Stimulated activated CD8-positive, alpha-beta memory T cell treated with anti-CD3 and anti-CD28 coated beads, Interleukin-15, amount 100 ng/mL, for 48 hours (primary cell): ENCODE results near the gene TMEM164.

Source experiments
- DNase-seq, 2 donors: peaks; one replicate each; pipeline ENCODE4 v3.0.0-alpha.2; 2020; ENCODE audit warnings: low read depth in 2 of 2

The TMEM164 gene

GRCh38 chrX:110167952-110168451 is 165.1 kb downstream of the TMEM164 start:
- peak; percentile 4 to 22 for DNase-seq

- no peak for DNase-seq
These were observed 165.7 kb downstream of the TMEM164 start for GRCh38 chrX:110168585-110168984.

GRCh38 chrX:110170029-110170428 is 167.1 kb downstream of the TMEM164 start:
- DNase-seq, result no peak

- DNase-seq, result no peak
These were observed 168.5 kb downstream of the TMEM164 start for GRCh38 chrX:110171442-110171841.

- no peak for DNase-seq
These were observed 169.3 kb downstream of the TMEM164 start for GRCh38 chrX:110172215-110172614.

- DNase-seq, result no peak
These were observed 170.6 kb downstream of the TMEM164 start for GRCh38 chrX:110173192-110174175.

GRCh38 chrX:110175146-110175545 is 172.2 kb downstream of the TMEM164 start:
- DNase-seq, result no peak

- DNase-seq, result no peak
These were observed 172.8 kb downstream of the TMEM164 start for GRCh38 chrX:110175696-110176095.

GRCh38 chrX:110178179-110178865 is 175.4 kb downstream of the TMEM164 start:
- no peak for DNase-seq

GRCh38 chrX:110180176-110180927 is 177.4 kb downstream of the TMEM164 start:
- DNase-seq, result no peak

GRCh38 chrX:110180928-110181310 is 178.0 kb downstream of the TMEM164 start:
- DNase-seq, result no peak

- DNase-seq, result no peak
These were observed 178.7 kb downstream of the TMEM164 start for GRCh38 chrX:110181459-110182137.

GRCh38 chrX:110182362-110182761 is 179.4 kb downstream of the TMEM164 start:
- no peak for DNase-seq

- no peak for DNase-seq
These were observed 180.0 kb downstream of the TMEM164 start for GRCh38 chrX:110182865-110183264.

- no peak for DNase-seq
These were observed 180.4 kb downstream of the TMEM164 start for GRCh38 chrX:110183314-110183713.

- no peak for DNase-seq
These were observed 186.0 kb downstream of the TMEM164 start for GRCh38 chrX:110188701-110189558.

GRCh38 chrX:110192516-110192915 is 189.6 kb downstream of the TMEM164 start:
- DNase-seq, result no peak

- DNase-seq, result no peak
These were observed 192.1 kb downstream of the TMEM164 start for GRCh38 chrX:110194977-110195376.

GRCh38 chrX:110201799-110202198 is 198.9 kb downstream of the TMEM164 start:
- DNase-seq, result no peak

- DNase-seq, result no peak
These were observed 202.1 kb downstream of the TMEM164 start for GRCh38 chrX:110204986-110205385.
